Panc1 (cell line): ENCODE data around the gene PIGX.

Source experiments
- POLR2AphosphoS5 ChIP-seq: IDR thresholded peaks from 2 replicates; pipeline ENCODE4 v1.6.1; 2012; ENCODE audit warnings: mild to moderate bottlenecking, low read depth, low read length, moderate library complexity
- REST ChIP-seq, 2 experiments: IDR thresholded peaks; 2 replicates each; pipeline ENCODE4 v1.6.1; 2011 to 2012; ENCODE audit warnings: low read depth in 2 of 2, control low read depth in 1 of 2, low read length in 1 of 2, mild to moderate bottlenecking in 1 of 2, moderate library complexity in 1 of 2; ENCODE audit not compliant: insufficient read depth in 1 of 2
- TF ChIP-seq, protein P1 (sequence below): fragments of 450-650 bp; IDR thresholded peaks from 2 replicates; pipeline ENCODE4 v1.5.1; 2017; ENCODE audit warnings: mild to moderate bottlenecking

- TF ChIP-seq, protein P1, sequence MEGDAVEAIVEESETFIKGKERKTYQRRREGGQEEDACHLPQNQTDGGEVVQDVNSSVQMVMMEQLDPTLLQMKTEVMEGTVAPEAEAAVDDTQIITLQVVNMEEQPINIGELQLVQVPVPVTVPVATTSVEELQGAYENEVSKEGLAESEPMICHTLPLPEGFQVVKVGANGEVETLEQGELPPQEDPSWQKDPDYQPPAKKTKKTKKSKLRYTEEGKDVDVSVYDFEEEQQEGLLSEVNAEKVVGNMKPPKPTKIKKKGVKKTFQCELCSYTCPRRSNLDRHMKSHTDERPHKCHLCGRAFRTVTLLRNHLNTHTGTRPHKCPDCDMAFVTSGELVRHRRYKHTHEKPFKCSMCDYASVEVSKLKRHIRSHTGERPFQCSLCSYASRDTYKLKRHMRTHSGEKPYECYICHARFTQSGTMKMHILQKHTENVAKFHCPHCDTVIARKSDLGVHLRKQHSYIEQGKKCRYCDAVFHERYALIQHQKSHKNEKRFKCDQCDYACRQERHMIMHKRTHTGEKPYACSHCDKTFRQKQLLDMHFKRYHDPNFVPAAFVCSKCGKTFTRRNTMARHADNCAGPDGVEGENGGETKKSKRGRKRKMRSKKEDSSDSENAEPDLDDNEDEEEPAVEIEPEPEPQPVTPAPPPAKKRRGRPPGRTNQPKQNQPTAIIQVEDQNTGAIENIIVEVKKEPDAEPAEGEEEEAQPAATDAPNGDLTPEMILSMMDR, result no peak
- TF ChIP-seq POLR2AphosphoS5 (no peak), REST (IDR thresholded peaks at IDR 0.05; ENCODE audit: insufficient read depth in 1 of 2, low read depth in 2 of 2, low read length in 1 of 2) (no peak)
Measured at GRCh38 chr3:196737655-196738054, 25.5 kb downstream of the PIGX start.
